Thymus (tissue), 11 donors: Measurements from ENCODE around the gene PSMG4. TPM values are rescaled to one million over a fixed set of nuclear protein-coding genes. Genes with fewer than 3 reads are reported as not detected.

ENCODE experiments used
- DNase-seq, 9 donors: peaks; one replicate each; pipeline ENCODE4 v3.0.0-alpha.2; 2013; ENCODE audit warnings: low spot score in 9 of 9, low read depth in 6 of 9, missing footprints in 1 of 9
- H3K27ac ChIP-seq, 2 donors: one replicate each; pipeline ENCODE4 v1.5.1; 2013; ENCODE audit warnings: control low read depth in 1 of 2, low read depth in 1 of 2, low read length in 1 of 2, mild to moderate bottlenecking in 1 of 2, moderate library complexity in 1 of 2
- H3K27me3 ChIP-seq, 2 donors: one replicate each; pipeline ENCODE4 v1.5.1; 2013; ENCODE audit warnings: low read length in 1 of 2; ENCODE audit not compliant: control insufficient read depth in 2 of 2, insufficient read depth in 1 of 2
- H3K36me3 ChIP-seq, 2 donors: one replicate each; pipeline ENCODE4 v1.5.1; 2013; ENCODE audit warnings: low read length in 1 of 2, mild to moderate bottlenecking in 1 of 2, moderate library complexity in 1 of 2; ENCODE audit not compliant: control insufficient read depth in 2 of 2, insufficient read depth in 2 of 2
- H3K4me1 ChIP-seq, 2 donors: one replicate each; pipeline ENCODE4 v1.5.1; 2013; ENCODE audit warnings: low read length in 2 of 2; ENCODE audit not compliant: control insufficient read depth in 2 of 2, insufficient read depth in 2 of 2
- H3K4me3 ChIP-seq, 2 donors: one replicate each; pipeline ENCODE4 v1.5.1; 2013; ENCODE audit warnings: low read length in 2 of 2, control low read depth in 1 of 2, mild to moderate bottlenecking in 1 of 2
- H3K9me3 ChIP-seq, 2 donors: one replicate each; pipeline ENCODE4 v1.5.1; 2013; ENCODE audit warnings: low read length in 1 of 2, mild to moderate bottlenecking in 1 of 2; ENCODE audit not compliant: control insufficient read depth in 2 of 2, insufficient read depth in 1 of 2
- WGBS: extraction: QIAGEN DNeasy Blood & Tissue Kit; methylation state at CpG from one replicate; pipeline ENCODE4 v1.1.7; 2013; 5-methylcytosine and 5-hydroxymethylcytosine counted together
- polyA plus RNA-seq: library from polyadenylated mRNA; stranded (reverse); fragments of 200-250 nt; gene quantifications from one replicate; pipeline ENCODE4 v1.2.3, GENCODE V29; 2013
- total RNA-seq: library from RNA; stranded (reverse); fragments of 120-200 nt; gene quantifications from one replicate; pipeline ENCODE4 v1.2.4, GENCODE V29; 2013
- donor health status: healthy.

The PSMG4 gene
- total and polyA plus RNA-seq, 2 donors = 24.9 to 27.1 TPM

GRCh38 chr6:3293271-3294155 lies 34.8 kb downstream of the PSMG4 start:
- no peak for DNase-seq
- Histone ChIP-seq H3K4me1 (no peaks in the 10 kb centered on the region), H3K4me3 (no peak overlapping the region), H3K27me3 (no peaks in the 10 kb centered on the region), H3K9me3 (no peaks in the 10 kb centered on the region), H3K27ac (no peak overlapping the region), H3K36me3 (no peaks in the 10 kb centered on the region)
- 93% methylated on average over 26 of the region's 26 CpGs for WGBS

- H3K4me1 ChIP-seq = no peaks in the 10 kb centered on the region
- H3K4me3 ChIP-seq = no peak overlapping the region
- WGBS = 80% methylated on average over 8 of the region's 8 CpGs
- H3K9me3 ChIP-seq = no peaks in the 10 kb centered on the region
- no peaks in the 10 kb centered on the region for H3K27me3 ChIP-seq
- no peaks in the 10 kb centered on the region for H3K36me3 ChIP-seq
- no peak overlapping the region for H3K27ac ChIP-seq
- no peak for DNase-seq
Observed at GRCh38 chr6:3294396-3294795, 35.6 kb downstream of the PSMG4 start.

- 82% methylated on average over 29 of the region's 29 CpGs for WGBS
- H3K27ac ChIP-seq = peak overlapping the region in 1 of 2 donors; percentile 48
- DNase-seq = no peak
Observed at GRCh38 chr6:3294921-3295871, 36.4 kb downstream of the PSMG4 start.

GRCh38 chr6:3296078-3296477 lies 37.3 kb downstream of the PSMG4 start:
- DNase-seq = no peak
- no peak overlapping the region for H3K4me3 ChIP-seq
- no peaks in the 10 kb centered on the region for H3K27me3 ChIP-seq
- H3K4me1 ChIP-seq = no peaks in the 10 kb centered on the region
- no peaks in the 10 kb centered on the region for H3K9me3 ChIP-seq
- no peak overlapping the region for H3K27ac ChIP-seq
- WGBS = 85% methylated on average over 10 of the region's 10 CpGs
- no peaks in the 10 kb centered on the region for H3K36me3 ChIP-seq

More at GRCh38 chr6:3294921-3295871, 36.4 kb downstream of the PSMG4 start:
- H3K36me3 ChIP-seq = no peaks in the 10 kb centered on the region
- no peaks in the 10 kb centered on the region for H3K9me3 ChIP-seq
- H3K4me1 ChIP-seq = no peaks in the 10 kb centered on the region
- no peak overlapping the region for H3K4me3 ChIP-seq
- H3K27me3 ChIP-seq = no peaks in the 10 kb centered on the region

GRCh38 chr6:3296537-3296936 lies 37.8 kb downstream of the PSMG4 start:
- no peaks in the 10 kb centered on the region for H3K27me3 ChIP-seq
- DNase-seq = no peak
- no peaks in the 10 kb centered on the region for H3K9me3 ChIP-seq
- WGBS = 97% methylated on average over 11 of the region's 11 CpGs
- no peak overlapping the region for H3K4me3 ChIP-seq
- no peaks in the 10 kb centered on the region for H3K4me1 ChIP-seq
- no peak overlapping the region for H3K27ac ChIP-seq
- no peaks in the 10 kb centered on the region for H3K36me3 ChIP-seq

- H3K9me3 ChIP-seq = no peaks in the 10 kb centered on the region
- no peaks in the 10 kb centered on the region for H3K36me3 ChIP-seq
- H3K4me3 ChIP-seq = no peak overlapping the region
- H3K27ac ChIP-seq = no peak overlapping the region
- WGBS = 90% methylated on average over 9 of the region's 9 CpGs
- H3K4me1 ChIP-seq = no peaks in the 10 kb centered on the region
- no peak for DNase-seq
- H3K27me3 ChIP-seq = no peaks in the 10 kb centered on the region
Observed at GRCh38 chr6:3297006-3297405, 38.3 kb downstream of the PSMG4 start.

- Histone ChIP-seq H3K4me3 (no peak overlapping the region), H3K36me3 (no peaks in the 10 kb centered on the region), H3K27me3 (no peaks in the 10 kb centered on the region), H3K9me3 (no peaks in the 10 kb centered on the region), H3K4me1 (no peaks in the 10 kb centered on the region), H3K27ac (no peak overlapping the region)
- no peak for DNase-seq
- WGBS = 94% methylated on average over 11 of the region's 11 CpGs
Observed at GRCh38 chr6:3297909-3298308, 39.2 kb downstream of the PSMG4 start.

GRCh38 chr6:3299221-3299620 lies 40.5 kb downstream of the PSMG4 start:
- 96% methylated on average over 10 of the region's 10 CpGs for WGBS

GRCh38 chr6:3301506-3301905 lies 42.8 kb downstream of the PSMG4 start:
- no peaks in the 10 kb centered on the region for H3K4me1 ChIP-seq
- H3K27me3 ChIP-seq = no peaks in the 10 kb centered on the region
- H3K36me3 ChIP-seq = no peaks in the 10 kb centered on the region
- DNase-seq = no peak
- no peak overlapping the region for H3K4me3 ChIP-seq
- peaks cover 0 to 6% of the 10 kb centered on the region in 2 donors for H3K9me3 ChIP-seq
- 97% methylated on average over 8 of the region's 8 CpGs for WGBS
- H3K27ac ChIP-seq = no peak overlapping the region

More at GRCh38 chr6:3299221-3299620, 40.5 kb downstream of the PSMG4 start:
- H3K27ac ChIP-seq = no peak overlapping the region
- no peaks in the 10 kb centered on the region for H3K27me3 ChIP-seq
- H3K4me1 ChIP-seq = no peaks in the 10 kb centered on the region
- no peaks in the 10 kb centered on the region for H3K36me3 ChIP-seq
- no peak overlapping the region for H3K4me3 ChIP-seq
- no peaks in the 10 kb centered on the region for H3K9me3 ChIP-seq
- DNase-seq = no peak
